PFSK-1 (cell line): ENCODE data around the gene CREB3L2.

Experiments used
- FOXP2 ChIP-seq: optimal IDR thresholded peaks from 2 replicates; pipeline ENCODE3; 2011; ENCODE audit warnings: borderline replicate concordance, control low read depth, inconsistent platforms; ENCODE audit not compliant: insufficient read depth; ENCODE audit errors: extremely low read length, extremely low read depth
- POLR2AphosphoS5 ChIP-seq: IDR thresholded peaks from 2 replicates; pipeline ENCODE4 v1.6.1; 2012; ENCODE audit warnings: low read depth, mild to moderate bottlenecking, control low read depth, low read length, moderate library complexity
- SIN3A ChIP-seq: IDR thresholded peaks from 2 replicates; pipeline ENCODE4 v1.6.1; 2012; ENCODE audit warnings: mild to moderate bottlenecking, low read length, moderate library complexity, borderline replicate concordance; ENCODE audit not compliant: insufficient read depth
- TAF1 ChIP-seq: IDR thresholded peaks from 2 replicates; pipeline ENCODE4 v1.6.1; 2012; ENCODE audit warnings: low read length, control low read depth, borderline replicate concordance; ENCODE audit not compliant: insufficient read depth
- TF ChIP-seq, protein P1 (sequence below), 2 experiments: IDR thresholded peaks; 2 replicates each; pipeline versions ENCODE4 v1.6.1 to v1.8.0; 2011 to 2012; ENCODE audit warnings: low read depth in 2 of 2, low read length in 2 of 2, control low read depth in 1 of 2, inconsistent platforms in 1 of 2, mild to moderate bottlenecking in 1 of 2, moderate library complexity in 1 of 2; ENCODE audit not compliant: insufficient read depth in 1 of 2

Gene CREB3L2

DNA sequence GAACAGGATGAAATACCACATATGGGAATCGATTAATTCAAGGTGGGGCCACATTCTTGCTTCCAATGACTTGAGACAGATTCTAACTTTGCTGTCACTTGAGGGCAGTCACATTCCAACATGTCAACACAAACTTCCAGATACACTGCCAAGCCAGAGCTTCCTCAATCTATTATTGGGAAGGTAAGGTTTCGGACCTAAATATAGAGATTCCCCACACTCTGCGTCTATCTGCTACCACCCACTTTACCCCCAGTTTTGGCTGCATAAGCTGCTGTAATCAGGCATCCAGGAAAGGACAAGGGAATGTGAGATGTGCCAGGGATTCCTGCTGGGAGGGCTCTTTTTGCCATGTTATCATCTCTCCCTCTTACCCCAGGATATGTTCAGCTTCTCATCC is 134.6 kb downstream of the CREB3L2 start:
- TF ChIP-seq POLR2AphosphoS5, result no peak
- TF ChIP-seq TAF1, result no peak
- TF ChIP-seq, protein P1, sequence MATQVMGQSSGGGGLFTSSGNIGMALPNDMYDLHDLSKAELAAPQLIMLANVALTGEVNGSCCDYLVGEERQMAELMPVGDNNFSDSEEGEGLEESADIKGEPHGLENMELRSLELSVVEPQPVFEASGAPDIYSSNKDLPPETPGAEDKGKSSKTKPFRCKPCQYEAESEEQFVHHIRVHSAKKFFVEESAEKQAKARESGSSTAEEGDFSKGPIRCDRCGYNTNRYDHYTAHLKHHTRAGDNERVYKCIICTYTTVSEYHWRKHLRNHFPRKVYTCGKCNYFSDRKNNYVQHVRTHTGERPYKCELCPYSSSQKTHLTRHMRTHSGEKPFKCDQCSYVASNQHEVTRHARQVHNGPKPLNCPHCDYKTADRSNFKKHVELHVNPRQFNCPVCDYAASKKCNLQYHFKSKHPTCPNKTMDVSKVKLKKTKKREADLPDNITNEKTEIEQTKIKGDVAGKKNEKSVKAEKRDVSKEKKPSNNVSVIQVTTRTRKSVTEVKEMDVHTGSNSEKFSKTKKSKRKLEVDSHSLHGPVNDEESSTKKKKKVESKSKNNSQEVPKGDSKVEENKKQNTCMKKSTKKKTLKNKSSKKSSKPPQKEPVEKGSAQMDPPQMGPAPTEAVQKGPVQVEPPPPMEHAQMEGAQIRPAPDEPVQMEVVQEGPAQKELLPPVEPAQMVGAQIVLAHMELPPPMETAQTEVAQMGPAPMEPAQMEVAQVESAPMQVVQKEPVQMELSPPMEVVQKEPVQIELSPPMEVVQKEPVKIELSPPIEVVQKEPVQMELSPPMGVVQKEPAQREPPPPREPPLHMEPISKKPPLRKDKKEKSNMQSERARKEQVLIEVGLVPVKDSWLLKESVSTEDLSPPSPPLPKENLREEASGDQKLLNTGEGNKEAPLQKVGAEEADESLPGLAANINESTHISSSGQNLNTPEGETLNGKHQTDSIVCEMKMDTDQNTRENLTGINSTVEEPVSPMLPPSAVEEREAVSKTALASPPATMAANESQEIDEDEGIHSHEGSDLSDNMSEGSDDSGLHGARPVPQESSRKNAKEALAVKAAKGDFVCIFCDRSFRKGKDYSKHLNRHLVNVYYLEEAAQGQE (IDR thresholded peaks at IDR 0.05; ENCODE audit: insufficient read depth in 1 of 2, low read depth in 2 of 2, low read length in 2 of 2), result no peak
- no peak for TF ChIP-seq SIN3A
- no peak for TF ChIP-seq FOXP2

- TF ChIP-seq TAF1 (no peak), SIN3A (no peak), POLR2AphosphoS5 (no peak), FOXP2 (no peak)
- TF ChIP-seq, protein P1 (IDR thresholded peaks at IDR 0.05; ENCODE audit: insufficient read depth in 1 of 2, low read depth in 2 of 2, low read length in 2 of 2), result no peak
These were observed 136.1 kb downstream of the CREB3L2 start for GRCh38 chr7:137865764-137866163.

DNA sequence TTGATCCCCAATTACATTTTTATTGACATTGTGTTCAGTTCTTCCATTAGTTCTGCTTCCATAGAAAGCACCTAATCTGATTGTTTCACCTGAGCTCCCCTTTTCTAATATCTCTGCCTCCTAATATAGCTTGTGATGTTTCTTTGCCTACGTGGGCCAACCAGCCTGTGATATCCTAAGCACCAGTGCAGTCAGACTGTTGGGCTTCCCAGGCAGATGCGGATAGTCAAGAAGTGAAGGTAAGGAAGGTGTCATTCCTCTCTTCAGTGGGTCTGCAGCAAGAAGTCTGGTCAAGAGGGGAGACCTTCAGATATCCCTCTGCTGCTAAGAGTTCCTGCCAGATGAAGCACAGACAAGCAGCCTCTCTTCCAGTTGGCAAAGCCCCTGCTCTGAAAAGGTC is 138.9 kb downstream of the CREB3L2 start:
- TF ChIP-seq POLR2AphosphoS5 (no peak), SIN3A (no peak), FOXP2 (no peak), TAF1 (no peak)
- TF ChIP-seq, protein P1 (IDR thresholded peaks at IDR 0.05; ENCODE audit: insufficient read depth in 1 of 2, low read depth in 2 of 2, low read length in 2 of 2), result no peak

DNA sequence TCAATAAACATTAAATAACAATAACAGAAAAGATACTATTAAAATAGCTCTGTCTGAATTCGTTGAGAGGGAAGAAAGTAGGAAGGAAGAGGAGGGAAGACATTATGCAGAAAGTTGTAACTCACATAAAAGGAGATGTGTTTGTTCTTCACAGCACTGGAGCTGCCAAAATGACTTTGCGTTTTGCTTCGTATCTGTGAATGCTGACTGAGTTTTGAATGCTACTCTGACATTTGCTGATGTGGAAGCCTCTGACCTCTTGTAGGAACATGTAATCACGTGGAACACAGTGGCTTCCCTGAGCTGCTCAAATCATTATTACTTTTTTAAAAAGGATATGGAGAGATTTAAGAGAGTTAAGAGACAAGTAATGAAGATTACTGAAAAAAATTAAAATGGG is 139.5 kb downstream of the CREB3L2 start:
- TF ChIP-seq TAF1, result no peak
- TF ChIP-seq, protein P1 (IDR thresholded peaks at IDR 0.05; ENCODE audit: insufficient read depth in 1 of 2, low read depth in 2 of 2, low read length in 2 of 2), result no peak
- TF ChIP-seq POLR2AphosphoS5, result no peak
- TF ChIP-seq FOXP2, result no peak
- no peak for TF ChIP-seq SIN3A

DNA sequence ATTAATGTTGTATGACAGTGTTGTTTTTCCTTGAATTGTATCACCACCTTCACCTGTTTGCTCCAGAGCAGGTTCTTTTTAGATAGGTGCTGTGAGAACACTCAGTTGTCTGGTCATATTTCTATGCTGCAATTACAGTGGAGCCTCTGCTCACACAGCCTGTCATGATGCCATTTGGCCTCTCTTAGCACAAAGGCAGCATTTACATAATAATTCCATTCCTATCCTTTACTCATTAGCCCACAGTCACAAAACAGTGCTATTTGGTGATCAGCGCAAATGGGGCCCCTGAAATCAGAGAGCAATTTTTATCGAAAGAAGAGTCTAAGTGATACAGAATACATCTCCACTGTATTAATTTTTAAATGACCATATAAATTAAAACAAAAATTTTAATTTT is 141.3 kb downstream of the CREB3L2 start:
- no peak for TF ChIP-seq SIN3A
- TF ChIP-seq TAF1, result no peak
- TF ChIP-seq, protein P1 (IDR thresholded peaks at IDR 0.05; ENCODE audit: insufficient read depth in 1 of 2, low read depth in 2 of 2, low read length in 2 of 2), result no peak
- no peak for TF ChIP-seq FOXP2
- no peak for TF ChIP-seq POLR2AphosphoS5
